ENCODE measurements around the gene TMEM178B. TPM values are rescaled to one million over a fixed set of nuclear protein-coding genes. Genes with fewer than 3 reads are reported as not detected.
A peak's percentile ranks its signal among the peaks of the same experiment; 100 is the strongest.
"Not testable (repeated sequence)": the region's sequence is repeated elsewhere in the genome, so short reads cannot be mapped to it uniquely, and the experiment has no call there.

Gene TMEM178B
- total and polyA plus RNA-seq, 7 donors = 0.13 to 4.8 (median 1.6) TPM

GRCh38 chr7:141191277-141191676 is 117.4 kb downstream of the TMEM178B start:
- ATAC-seq (no peak), DNase-seq (no peak)
- Histone ChIP-seq H3K36me3 (ENCODE audit: insufficient read depth in 1 of 2, low read depth in 1 of 2) (no peaks in the 10 kb centered on the region), H3K27ac (no peak overlapping the region), H3K27me3 (ENCODE audit: insufficient read depth in 3 of 3, low read length in 2 of 3) (no peaks in the 10 kb centered on the region), H3K9me3 (no peaks in the 10 kb centered on the region), H3K4me3 (no peak overlapping the region), H3K4me1 (no peaks in the 10 kb centered on the region)
- 55 to 80% (median 67%) methylated on average over 3 of the region's 3 CpGs for WGBS, 3 donors
- TF ChIP-seq CTCF (IDR thresholded peaks at IDR 0.05) = no peak
- intact Hi-C loops (cut with DNase I) = no loop called here

- no peak for TF ChIP-seq CTCF (IDR thresholded peaks at IDR 0.05)
- Histone ChIP-seq H3K36me3 (ENCODE audit: insufficient read depth in 1 of 2, low read depth in 1 of 2) (no peaks in the 10 kb centered on the region), H3K27me3 (ENCODE audit: insufficient read depth in 3 of 3, low read length in 2 of 3) (no peaks in the 10 kb centered on the region), H3K9me3 (no peaks in the 10 kb centered on the region), H3K4me1 (no peaks in the 10 kb centered on the region), H3K27ac (no peak overlapping the region), H3K4me3 (no peak overlapping the region)
- intact Hi-C loops (cut with DNase I) = no loop called here
- 64 to 77% (median 74%) methylated on average over 4 of the region's 4 CpGs for WGBS, 3 donors
- DNase-seq (no peak), ATAC-seq (no peak)
Measured at GRCh38 chr7:141193066-141193465, 119.2 kb downstream of the TMEM178B start.

GRCh38 chr7:141195722-141196121 is 121.9 kb downstream of the TMEM178B start:
- H3K27me3 ChIP-seq (ENCODE audit: insufficient read depth in 3 of 3, low read length in 2 of 3); H3K9me3 ChIP-seq; DNase-seq; intact Hi-C loops (cut with DNase I); H3K4me3 ChIP-seq; H3K4me1 ChIP-seq; ATAC-seq; H3K36me3 ChIP-seq (ENCODE audit: insufficient read depth in 1 of 2, low read depth in 1 of 2); H3K27ac ChIP-seq: not testable (repeated sequence)
- 66 to 83% (median 75%) methylated on average over 4 of the region's 4 CpGs for WGBS, 3 donors

GRCh38 chr7:141198194-141198958 is 124.5 kb downstream of the TMEM178B start:
- Histone ChIP-seq H3K9me3 (no peaks in the 10 kb centered on the region), H3K4me1 (no peaks in the 10 kb centered on the region), H3K27ac (no peak overlapping the region), H3K4me3 (no peak overlapping the region), H3K36me3 (ENCODE audit: insufficient read depth in 1 of 2, low read depth in 1 of 2) (no peaks in the 10 kb centered on the region), H3K27me3 (ENCODE audit: insufficient read depth in 3 of 3, low read length in 2 of 3) (no peaks in the 10 kb centered on the region)
- ATAC-seq (no peak), DNase-seq (no peak)
- 51 to 70% (median 68%) methylated on average over 12 of the region's 12 CpGs for whole genome bisulfite sequencing, 3 donors
- intact Hi-C loops (cut with DNase I) = no loop called here
- no peak for TF ChIP-seq CTCF (IDR thresholded peaks at IDR 0.05)

GRCh38 chr7:141200191-141201108 is 126.6 kb downstream of the TMEM178B start:
- peak in 1 of 4 donors; percentile 46 for ATAC-seq
- TF ChIP-seq CTCF (IDR thresholded peaks at IDR 0.05) = no peak
- intact Hi-C loops (cut with DNase I) = no loop called here

More at GRCh38 chr7:141200191-141201108, 126.6 kb downstream of the TMEM178B start:
- no peaks in the 10 kb centered on the region for H3K4me1 ChIP-seq
- H3K4me3 ChIP-seq = no peak overlapping the region
- no peaks in the 10 kb centered on the region for H3K27me3 ChIP-seq (ENCODE audit: insufficient read depth in 3 of 3, low read length in 2 of 3)
- WGBS, 3 donors = 38 to 44% (median 40%) methylated on average over 14 of the region's 14 CpGs
- H3K36me3 ChIP-seq (ENCODE audit: insufficient read depth in 1 of 2, low read depth in 1 of 2) = no peaks in the 10 kb centered on the region
- H3K27ac ChIP-seq = no peak overlapping the region
- no peak for DNase-seq
- H3K9me3 ChIP-seq = no peaks in the 10 kb centered on the region

Measured in psoas muscle (tissue), 8 donors.